Loucy (cell line): Measurements from ENCODE around the gene SCPEP1.

Experiments used
- H2AFZ ChIP-seq: fragments of 200-600 bp; sonication (generic); 2 replicates; pipeline ENCODE4 v1.6.0; 2016; ENCODE audit warnings: antibody characterized with exemption, mild to moderate bottlenecking, low read length, moderate library complexity
- H3F3A ChIP-seq: fragments of 200-600 bp; 2 replicates; pipeline ENCODE4 v1.6.0; 2016; ENCODE audit warnings: antibody characterized with exemption, low read depth, mild to moderate bottlenecking
- H3K27me3 ChIP-seq: fragments of 200-600 bp; sonication (generic); 2 replicates; pipeline ENCODE4 v1.6.1; 2014; ENCODE audit warnings: low read length, mild to moderate bottlenecking; ENCODE audit not compliant: insufficient read depth, poor library complexity, severe bottlenecking
- H3K36me3 ChIP-seq: fragments of 200-600 bp; sonication (generic); 2 replicates; pipeline ENCODE4 v1.6.1; 2016; ENCODE audit warnings: low read length; ENCODE audit not compliant: insufficient read depth
- H3K4me1 ChIP-seq: fragments of 200-600 bp; sonication (generic); 2 replicates; pipeline ENCODE4 v1.5.1; 2014; ENCODE audit warnings: low read length, mild to moderate bottlenecking; ENCODE audit not compliant: insufficient read depth, poor library complexity, severe bottlenecking
- H3K4me2 ChIP-seq: fragments of 200-600 bp; sonication (generic); 2 replicates; pipeline ENCODE4 v1.6.0; 2014; ENCODE audit warnings: antibody characterized with exemption, low read length, low read depth, mild to moderate bottlenecking; ENCODE audit not compliant: poor library complexity, severe bottlenecking
- H3K4me3 ChIP-seq: fragments of 200-600 bp; sonication (generic); 2 replicates; pipeline ENCODE4 v1.5.1; 2014; ENCODE audit warnings: low read length, mild to moderate bottlenecking, mixed read lengths; ENCODE audit not compliant: poor library complexity, severe bottlenecking
- H3K79me2 ChIP-seq: fragments of 200-600 bp; sonication (generic); 2 replicates; pipeline ENCODE4 v1.6.1; 2014; ENCODE audit warnings: low read length; ENCODE audit not compliant: insufficient read depth
- H3K9ac ChIP-seq: fragments of 200-600 bp; sonication (generic); 2 replicates; pipeline ENCODE4 v1.6.0; 2014; ENCODE audit warnings: mild to moderate bottlenecking, low read depth, low read length, moderate library complexity; ENCODE audit not compliant: poor library complexity, severe bottlenecking
- H3K9me2 ChIP-seq: fragments of 200-600 bp; sonication (generic); replicated peaks from 2 replicates; pipeline ENCODE4 v1.6.1; 2016; ENCODE audit warnings: low read depth, low read length, mixed read lengths
- H3K9me3 ChIP-seq: fragments of 200-600 bp; sonication (generic); 2 replicates; pipeline ENCODE4 v1.6.1; 2014; ENCODE audit warnings: mild to moderate bottlenecking, antibody characterized with exemption, low read length, low read depth; ENCODE audit not compliant: insufficient read depth
- H4K20me1 ChIP-seq: fragments of 200-600 bp; sonication (generic); 2 replicates; pipeline ENCODE4 v1.6.0; 2014; ENCODE audit warnings: antibody characterized with exemption, low read length, mild to moderate bottlenecking; ENCODE audit not compliant: insufficient read depth, poor library complexity, severe bottlenecking
- EZH2phosphoT487 ChIP-seq: fragments of 200-600 bp; IDR thresholded peaks from 2 replicates; pipeline ENCODE4 v1.6.1; 2018; ENCODE audit warnings: antibody characterized with exemption, mild to moderate bottlenecking, moderate library complexity, borderline replicate concordance
- TF ChIP-seq, protein P1 (sequence below): fragments of 200-600 bp; sonication (generic); conservative IDR thresholded peaks from 2 replicates; pipeline ENCODE4 v1.5.1; 2014; ENCODE audit warnings: mild to moderate bottlenecking, antibody characterized with exemption, low read length

SCPEP1 gene

DNA sequence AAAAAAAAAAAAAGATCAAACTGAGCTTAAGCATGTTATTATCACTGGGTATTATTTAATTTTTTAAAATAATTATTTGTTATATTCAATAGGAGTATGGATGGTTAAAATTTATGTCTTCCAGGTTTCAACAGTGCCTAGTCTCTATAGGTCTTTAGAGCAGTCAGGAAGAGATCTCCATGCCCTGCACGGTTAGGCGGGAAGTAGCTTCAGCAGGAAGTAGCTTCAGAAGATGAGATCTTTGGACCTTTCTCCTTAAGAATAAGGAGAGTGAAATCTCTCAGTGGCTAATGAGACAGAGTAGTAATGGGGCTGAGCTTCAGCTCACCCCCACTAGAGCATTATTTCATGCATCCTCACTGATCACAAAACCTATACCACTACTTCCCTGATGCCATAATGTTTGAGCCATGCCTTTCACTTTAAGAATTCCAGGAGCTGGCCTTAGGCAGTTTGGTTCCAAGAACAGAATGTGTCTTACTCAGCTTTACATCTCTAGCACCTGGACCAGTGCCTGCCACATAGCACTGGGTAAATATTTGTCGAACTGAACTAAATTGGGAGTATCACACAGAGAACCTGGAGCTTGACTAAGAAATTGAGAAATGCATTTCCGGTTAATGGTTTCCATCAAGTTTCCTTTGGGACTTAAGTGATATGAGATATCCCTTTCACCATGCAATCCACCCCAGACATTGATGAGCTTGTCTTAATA is 43.5 kb downstream of the SCPEP1 start:
- no peak overlapping the region for H3K9ac ChIP-seq
- H4K20me1 ChIP-seq = no peaks in the 10 kb centered on the region
- H3K4me1 ChIP-seq = no peaks in the 10 kb centered on the region
- H3K79me2 ChIP-seq = no peaks in the 10 kb centered on the region
- no peaks in the 10 kb centered on the region for H3K9me2 ChIP-seq
- TF ChIP-seq, protein P1, sequence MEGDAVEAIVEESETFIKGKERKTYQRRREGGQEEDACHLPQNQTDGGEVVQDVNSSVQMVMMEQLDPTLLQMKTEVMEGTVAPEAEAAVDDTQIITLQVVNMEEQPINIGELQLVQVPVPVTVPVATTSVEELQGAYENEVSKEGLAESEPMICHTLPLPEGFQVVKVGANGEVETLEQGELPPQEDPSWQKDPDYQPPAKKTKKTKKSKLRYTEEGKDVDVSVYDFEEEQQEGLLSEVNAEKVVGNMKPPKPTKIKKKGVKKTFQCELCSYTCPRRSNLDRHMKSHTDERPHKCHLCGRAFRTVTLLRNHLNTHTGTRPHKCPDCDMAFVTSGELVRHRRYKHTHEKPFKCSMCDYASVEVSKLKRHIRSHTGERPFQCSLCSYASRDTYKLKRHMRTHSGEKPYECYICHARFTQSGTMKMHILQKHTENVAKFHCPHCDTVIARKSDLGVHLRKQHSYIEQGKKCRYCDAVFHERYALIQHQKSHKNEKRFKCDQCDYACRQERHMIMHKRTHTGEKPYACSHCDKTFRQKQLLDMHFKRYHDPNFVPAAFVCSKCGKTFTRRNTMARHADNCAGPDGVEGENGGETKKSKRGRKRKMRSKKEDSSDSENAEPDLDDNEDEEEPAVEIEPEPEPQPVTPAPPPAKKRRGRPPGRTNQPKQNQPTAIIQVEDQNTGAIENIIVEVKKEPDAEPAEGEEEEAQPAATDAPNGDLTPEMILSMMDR = no peak
- no peak for TF ChIP-seq EZH2phosphoT487
- no peak overlapping the region for H3K4me2 ChIP-seq
- H3K4me3 ChIP-seq = no peak overlapping the region
- peaks cover 6% of the 10 kb centered on the region for H3K9me3 ChIP-seq
- H3F3A ChIP-seq = no peaks in the 10 kb centered on the region
- H3K27me3 ChIP-seq = no peaks in the 10 kb centered on the region
- no peak overlapping the region for H2AFZ ChIP-seq
- no peaks in the 10 kb centered on the region for H3K36me3 ChIP-seq

DNA sequence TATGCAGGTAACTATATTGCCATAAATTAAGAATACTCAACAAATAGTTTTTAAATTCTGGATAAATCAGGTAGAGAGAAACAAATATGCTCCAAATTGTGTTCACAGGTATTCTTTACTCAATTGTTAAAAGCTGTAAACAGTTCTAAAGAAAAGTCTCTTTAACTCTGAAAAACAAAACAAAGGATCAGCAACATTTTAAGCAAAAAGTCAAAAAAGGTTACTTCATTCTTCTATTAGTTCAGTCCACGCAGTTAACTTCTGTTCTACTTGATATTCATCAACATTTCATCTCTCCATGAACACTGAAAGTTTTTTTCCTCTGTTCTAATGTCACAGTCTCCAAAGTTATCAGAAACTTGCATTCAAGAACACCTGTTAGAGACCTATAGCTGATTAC is 47.9 kb downstream of the SCPEP1 start:
- H3K4me1 ChIP-seq = no peaks in the 10 kb centered on the region
- H3K4me3 ChIP-seq = no peak overlapping the region
- no peaks in the 10 kb centered on the region for H3K79me2 ChIP-seq
- H3K9ac ChIP-seq = no peak overlapping the region
- no peaks in the 10 kb centered on the region for H3K9me2 ChIP-seq
- TF ChIP-seq, protein P1 = no peak
- TF ChIP-seq EZH2phosphoT487 = no peak
- H3F3A ChIP-seq = no peaks in the 10 kb centered on the region
- no peaks in the 10 kb centered on the region for H3K36me3 ChIP-seq
- H4K20me1 ChIP-seq = no peaks in the 10 kb centered on the region
- peaks cover 14% of the 10 kb centered on the region for H3K9me3 ChIP-seq
- H2AFZ ChIP-seq = no peak overlapping the region
- no peaks in the 10 kb centered on the region for H3K27me3 ChIP-seq
- H3K4me2 ChIP-seq = no peak overlapping the region

DNA sequence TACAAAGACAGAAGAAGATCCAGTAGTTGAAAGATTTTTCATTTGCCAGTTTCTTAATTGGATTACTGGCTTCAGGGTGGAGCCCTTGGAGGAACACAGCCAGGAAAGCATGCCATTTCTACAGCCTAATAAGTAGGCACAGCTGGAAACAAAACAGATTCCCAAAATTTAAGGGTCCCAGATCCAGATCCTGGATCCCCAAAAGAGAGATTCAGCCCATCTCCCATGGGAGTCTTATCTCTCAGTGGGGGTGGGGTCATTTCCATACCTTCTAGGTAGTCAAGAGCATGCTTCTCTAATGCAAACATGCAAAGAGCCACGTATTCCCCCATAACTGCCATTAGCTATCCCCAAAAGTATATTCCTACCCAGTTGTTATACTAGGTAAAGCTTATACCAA is 49.9 kb downstream of the SCPEP1 start:
- H3K79me2 ChIP-seq = no peaks in the 10 kb centered on the region
- H3K9me3 ChIP-seq = peaks cover 14% of the 10 kb centered on the region
- no peaks in the 10 kb centered on the region for H4K20me1 ChIP-seq
- H3K9ac ChIP-seq = no peak overlapping the region
- no peaks in the 10 kb centered on the region for H3K9me2 ChIP-seq
- TF ChIP-seq EZH2phosphoT487 = no peak
- TF ChIP-seq, protein P1 = no peak
- no peak overlapping the region for H2AFZ ChIP-seq
- no peak overlapping the region for H3K4me2 ChIP-seq
- no peaks in the 10 kb centered on the region for H3K4me1 ChIP-seq
- no peaks in the 10 kb centered on the region for H3K27me3 ChIP-seq
- H3F3A ChIP-seq = no peaks in the 10 kb centered on the region
- H3K36me3 ChIP-seq = no peaks in the 10 kb centered on the region
- no peak overlapping the region for H3K4me3 ChIP-seq
